Left ventricle myocardium inferior (tissue), 1 donor: ENCODE results near the gene SRL. TPM values are rescaled to one million over a fixed set of nuclear protein-coding genes. Genes with fewer than 3 reads are reported as not detected.
A peak's percentile ranks its signal among the peaks of the same experiment; 100 is the strongest.
"Not testable (repeated sequence)": the region's sequence is repeated elsewhere in the genome, so short reads cannot be mapped to it uniquely, and the experiment has no call there.

Experiments used
- DNase-seq: peaks from one replicate; pipeline ENCODE4 v3.0.0-alpha.2; 2020
- H3K27ac ChIP-seq: fragments of 200-600 bp; replicated peaks from 2 replicates; pipeline ENCODE4 v1.8.0; 2021
- H3K27me3 ChIP-seq: fragments of 200-600 bp; 2 replicates; pipeline ENCODE4 v1.8.0; 2021; ENCODE audit warnings: low read depth
- H3K36me3 ChIP-seq: fragments of 200-600 bp; 2 replicates; pipeline ENCODE4 v1.8.0; 2021
- H3K4me1 ChIP-seq: fragments of 200-600 bp; 2 replicates; pipeline ENCODE4 v1.8.0; 2021
- H3K4me3 ChIP-seq: fragments of 200-600 bp; 2 replicates; pipeline ENCODE4 v1.8.0; 2021; ENCODE audit warnings: mild to moderate bottlenecking, moderate library complexity
- H3K9me3 ChIP-seq: fragments of 200-600 bp; replicated peaks from 2 replicates; pipeline ENCODE4 v1.8.0; 2021
- intact Hi-C: fragments of 100-400 bp; cut with micrococcal nuclease; formaldehyde crosslinking; loops from one replicate; pipeline ENCODE4 v1.11.0; 2022
- total RNA-seq: library from RNA; stranded (reverse); fragmentation: NEBNext Ultra II Directional; extraction: Animal tissue kit (Norgen Biotek cat#: 25700); gene quantifications from one replicate; pipeline ENCODE4 v1.2.1, GENCODE V29; 2021
- TF ChIP-seq, protein P1 (sequence below): fragments of 200-600 bp; IDR thresholded peaks from 2 replicates; pipeline ENCODE4 v1.8.0; 2021; ENCODE audit warnings: antibody characterized with exemption, mild to moderate bottlenecking, borderline replicate concordance
- donor health status: DM: no; HTN: yes; CAD: no; lungs with severe emphysema.

Gene SRL
- total RNA-seq, 1 donor from 2014 or later: 445 TPM

DNA sequence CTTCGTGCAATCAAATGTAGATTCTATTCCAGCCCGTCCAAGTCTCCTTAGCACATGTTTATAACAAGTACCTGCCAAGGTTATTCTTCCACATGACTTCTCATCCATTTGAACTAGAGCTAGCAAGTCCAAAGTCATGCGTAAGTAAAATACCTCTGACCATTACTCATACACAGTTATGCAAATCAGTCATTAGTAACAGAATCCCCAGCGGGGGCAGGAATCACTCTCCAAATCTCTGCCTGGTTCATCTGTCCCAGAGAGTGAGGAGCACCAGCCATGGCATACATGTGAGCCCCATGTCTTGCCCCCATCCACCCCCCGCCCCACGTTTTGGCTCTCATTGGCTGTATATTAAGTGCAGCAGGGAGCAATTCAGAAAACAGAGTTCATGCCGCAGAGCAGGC is 27.7 kb downstream of the SRL start:
- no peaks in the 10 kb centered on the region for H3K9me3 ChIP-seq
- no peaks in the 10 kb centered on the region for H3K36me3 ChIP-seq
- peaks cover 97% of the 10 kb centered on the region for H3K4me1 ChIP-seq
- peak overlapping the region; percentile 94 for H3K27ac ChIP-seq
- TF ChIP-seq, protein P1, sequence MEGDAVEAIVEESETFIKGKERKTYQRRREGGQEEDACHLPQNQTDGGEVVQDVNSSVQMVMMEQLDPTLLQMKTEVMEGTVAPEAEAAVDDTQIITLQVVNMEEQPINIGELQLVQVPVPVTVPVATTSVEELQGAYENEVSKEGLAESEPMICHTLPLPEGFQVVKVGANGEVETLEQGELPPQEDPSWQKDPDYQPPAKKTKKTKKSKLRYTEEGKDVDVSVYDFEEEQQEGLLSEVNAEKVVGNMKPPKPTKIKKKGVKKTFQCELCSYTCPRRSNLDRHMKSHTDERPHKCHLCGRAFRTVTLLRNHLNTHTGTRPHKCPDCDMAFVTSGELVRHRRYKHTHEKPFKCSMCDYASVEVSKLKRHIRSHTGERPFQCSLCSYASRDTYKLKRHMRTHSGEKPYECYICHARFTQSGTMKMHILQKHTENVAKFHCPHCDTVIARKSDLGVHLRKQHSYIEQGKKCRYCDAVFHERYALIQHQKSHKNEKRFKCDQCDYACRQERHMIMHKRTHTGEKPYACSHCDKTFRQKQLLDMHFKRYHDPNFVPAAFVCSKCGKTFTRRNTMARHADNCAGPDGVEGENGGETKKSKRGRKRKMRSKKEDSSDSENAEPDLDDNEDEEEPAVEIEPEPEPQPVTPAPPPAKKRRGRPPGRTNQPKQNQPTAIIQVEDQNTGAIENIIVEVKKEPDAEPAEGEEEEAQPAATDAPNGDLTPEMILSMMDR: no peak
- no peak overlapping the region for H3K4me3 ChIP-seq
- intact Hi-C loops: no loop called here
- no peak for DNase-seq
- no peaks in the 10 kb centered on the region for H3K27me3 ChIP-seq

DNA sequence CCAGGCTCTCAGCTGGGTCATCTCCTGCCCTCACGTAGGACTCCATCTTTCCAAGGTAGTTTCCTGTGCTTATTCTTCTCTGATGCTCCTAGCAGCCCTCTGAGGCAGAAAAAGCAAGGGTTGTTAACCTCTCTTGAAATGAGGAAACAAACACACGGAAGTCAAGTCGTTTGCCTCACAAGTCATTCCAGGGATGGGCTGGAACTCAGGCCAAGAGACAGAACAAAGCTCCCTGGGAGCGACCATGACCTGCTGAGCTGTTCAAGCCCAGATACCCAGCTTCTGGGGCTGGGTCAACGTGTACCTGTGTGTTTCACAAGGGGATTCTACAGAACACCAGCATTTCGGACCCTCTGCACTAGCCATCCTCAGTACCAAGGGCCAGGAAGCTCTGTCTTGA is 28.1 kb downstream of the SRL start:
- Histone ChIP-seq H3K27ac (peak overlapping the region; percentile 94), H3K36me3 (no peaks in the 10 kb centered on the region), H3K4me1 (peaks cover 97% of the 10 kb centered on the region), H3K9me3 (no peaks in the 10 kb centered on the region), H3K4me3 (no peak overlapping the region), H3K27me3 (no peaks in the 10 kb centered on the region)
- TF ChIP-seq, protein P1: no peak
- DNase-seq: no peak
- intact Hi-C loops: no loop called here

DNA sequence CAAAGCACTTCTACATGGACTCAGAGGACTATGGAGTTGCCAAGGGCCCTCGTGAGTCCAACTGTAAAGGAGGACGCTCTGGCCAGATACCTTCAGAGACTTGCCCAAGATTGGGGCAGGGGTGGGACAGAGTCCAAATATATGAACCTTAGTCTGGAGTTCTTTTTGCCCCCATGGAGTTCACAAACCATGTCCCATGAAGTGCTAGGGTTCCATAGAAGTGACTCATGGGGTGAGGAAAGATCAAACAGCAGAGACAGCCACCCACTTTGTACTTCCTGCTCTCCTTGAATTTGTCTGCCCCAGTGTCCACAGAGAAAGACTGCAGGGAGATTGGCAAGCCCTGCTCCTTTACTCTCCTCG is 29.0 kb downstream of the SRL start:
- TF ChIP-seq, protein P1: no peak
- Histone ChIP-seq H3K4me3 (peak overlapping the region; percentile 3), H3K9me3 (no peaks in the 10 kb centered on the region), H3K27me3 (no peaks in the 10 kb centered on the region), H3K4me1 (peaks cover 97% of the 10 kb centered on the region), H3K27ac (peak overlapping the region; percentile 94), H3K36me3 (no peaks in the 10 kb centered on the region)
- intact Hi-C loops: no loop called here
- DNase-seq: no peak

DNA sequence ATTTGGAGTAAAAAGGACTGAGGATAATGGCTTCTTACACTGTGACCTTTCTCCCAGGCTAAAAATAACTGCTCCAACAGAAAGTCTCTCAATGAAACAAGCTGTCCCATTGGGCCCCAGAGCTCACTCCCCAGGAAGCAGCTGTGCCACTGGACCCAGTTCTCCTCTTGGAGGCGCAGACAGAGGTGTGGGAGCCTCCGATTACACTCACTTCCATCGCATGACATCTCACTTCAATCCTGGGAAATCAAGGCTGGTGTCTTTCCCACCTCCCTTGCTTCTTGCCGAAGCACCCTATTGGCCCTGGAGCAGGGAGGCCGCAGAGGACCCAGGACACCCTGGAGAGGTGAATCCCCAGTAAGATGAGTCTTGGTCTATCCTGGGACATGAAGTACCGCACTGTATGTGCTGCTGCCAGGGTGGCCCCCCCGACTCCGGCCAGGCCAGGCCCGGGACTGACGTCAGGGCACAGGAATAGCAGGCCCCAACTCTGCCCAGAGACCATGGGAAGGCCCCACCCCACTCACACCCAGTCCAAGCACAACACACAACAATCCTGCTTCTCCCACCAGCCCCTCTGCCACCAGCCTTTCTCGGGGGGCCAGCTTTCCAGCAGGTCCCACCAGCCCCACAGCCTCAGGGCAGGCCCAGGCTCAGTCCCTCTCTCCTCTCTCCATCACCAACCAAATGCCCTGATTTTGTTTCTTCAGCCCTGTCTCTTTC is 29.5 kb downstream of the SRL start:
- Histone ChIP-seq H3K9me3 (no peaks in the 10 kb centered on the region), H3K36me3 (no peaks in the 10 kb centered on the region), H3K27me3 (no peaks in the 10 kb centered on the region), H3K27ac (peak overlapping the region; percentile 94), H3K4me1 (peaks cover 97% of the 10 kb centered on the region), H3K4me3 (peak overlapping the region; percentile 24)
- TF ChIP-seq, protein P1: no peak
- DNase-seq: peak; percentile 84
- intact Hi-C loops: no loop called here

DNA sequence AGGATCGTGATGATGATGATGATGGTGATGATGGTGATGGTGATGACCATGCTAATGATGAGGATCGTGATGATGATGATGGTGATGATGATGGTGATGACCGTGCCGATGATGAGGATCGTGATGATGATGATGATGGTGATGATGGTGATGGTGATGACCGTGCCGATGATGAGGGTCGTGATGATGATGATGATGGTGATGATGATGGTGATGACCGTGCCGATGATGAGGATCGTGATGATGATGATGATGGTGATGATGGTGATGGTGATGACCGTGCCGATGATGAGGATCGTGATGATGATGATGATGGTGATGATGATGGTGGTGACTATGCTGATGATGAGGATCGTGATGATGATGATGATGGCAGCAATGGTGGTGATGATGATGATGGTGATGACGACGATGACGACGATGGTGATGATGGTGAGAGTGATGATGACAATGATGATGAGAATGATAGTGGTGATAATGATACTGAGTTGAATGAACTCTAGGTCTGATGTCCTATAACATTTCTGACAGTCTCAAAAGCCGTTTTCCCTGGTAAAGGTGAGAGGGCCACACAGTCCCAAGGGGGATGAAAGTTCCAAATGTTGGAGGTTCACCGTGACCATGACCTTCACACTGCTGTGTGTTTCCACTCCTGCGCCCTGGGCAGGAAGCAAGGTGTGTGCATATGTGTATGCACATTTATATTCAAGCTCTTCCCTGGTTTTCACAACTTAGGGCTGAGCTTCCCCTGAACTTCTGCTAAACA is 30.3 kb downstream of the SRL start:
- H3K9me3 ChIP-seq, intact Hi-C loops, DNase-seq, H3K27me3 ChIP-seq, H3K36me3 ChIP-seq: not testable (repeated sequence)
- Histone ChIP-seq H3K4me1 (peaks cover 97% of the 10 kb centered on the region), H3K27ac (peak overlapping the region; percentile 94), H3K4me3 (peak overlapping the region; percentile 24)

DNA sequence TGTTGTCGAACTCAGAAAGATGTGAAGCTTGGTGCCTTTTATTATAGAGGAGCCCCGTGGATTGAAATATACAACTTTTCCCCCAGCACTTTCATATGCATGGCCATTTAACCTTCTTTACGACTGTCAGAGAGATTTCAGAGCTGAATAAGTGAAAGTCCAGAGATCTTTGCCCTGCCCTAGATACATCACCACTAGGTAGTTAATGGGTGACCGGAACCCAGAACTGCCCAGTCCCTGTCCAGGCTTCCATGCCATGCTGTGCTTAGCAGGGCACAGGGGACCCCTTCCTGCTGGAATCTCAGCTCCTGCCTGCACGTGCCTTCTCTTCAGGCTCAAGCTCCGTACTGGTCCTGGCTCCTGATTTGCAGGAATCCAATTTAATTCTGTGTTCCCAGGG is 32.2 kb downstream of the SRL start:
- DNase-seq: no peak
- Histone ChIP-seq H3K9me3 (no peaks in the 10 kb centered on the region), H3K4me1 (peaks cover 97% of the 10 kb centered on the region), H3K27me3 (no peaks in the 10 kb centered on the region), H3K4me3 (no peak overlapping the region), H3K36me3 (peaks cover 3% of the 10 kb centered on the region), H3K27ac (peak overlapping the region; percentile 74)
- intact Hi-C loops: no loop called here
- TF ChIP-seq, protein P1: no peak
